Brain microvascular endothelial cell (primary cell): ENCODE measurements around the gene NAA50.

ENCODE experiments used
- DNase-seq: peaks from one replicate; pipeline ENCODE4 v3.0.0-alpha.2; 2020
- H3K27ac ChIP-seq: fragments of 250-450 bp; sonication (Bioruptor Pico); 2 replicates; pipeline ENCODE4 v1.5.1; 2020; ENCODE audit warnings: mild to moderate bottlenecking, moderate library complexity
- H3K27me3 ChIP-seq: fragments of 250-450 bp; sonication (Bioruptor Pico); replicated peaks from 2 replicates; pipeline ENCODE4 v1.5.1; 2020; ENCODE audit warnings: mild to moderate bottlenecking
- H3K36me3 ChIP-seq: fragments of 250-450 bp; sonication (Bioruptor Pico); replicated peaks from 2 replicates; pipeline ENCODE4 v1.5.1; 2020; ENCODE audit warnings: mild to moderate bottlenecking
- H3K4me3 ChIP-seq: 2 replicates; pipeline ENCODE4 v1.5.1; 2011; ENCODE audit warnings: low read depth, mild to moderate bottlenecking, control low read depth, low read length, moderate library complexity
- in situ Hi-C: cut with HindIII; loops from 2 replicates; pipeline ENCODE4 v1.10.0; 2017; ENCODE audit warnings: low sequenced_read_pairs, low pct_ligation_motif_present
- TF ChIP-seq, protein P1 (sequence below): IDR thresholded peaks from 2 replicates; pipeline ENCODE4 v1.5.1; 2011; ENCODE audit warnings: low read depth, mild to moderate bottlenecking, moderate library complexity, low read length, control low read depth, inconsistent platforms; ENCODE audit errors: missing control alignments

Gene NAA50

DNA sequence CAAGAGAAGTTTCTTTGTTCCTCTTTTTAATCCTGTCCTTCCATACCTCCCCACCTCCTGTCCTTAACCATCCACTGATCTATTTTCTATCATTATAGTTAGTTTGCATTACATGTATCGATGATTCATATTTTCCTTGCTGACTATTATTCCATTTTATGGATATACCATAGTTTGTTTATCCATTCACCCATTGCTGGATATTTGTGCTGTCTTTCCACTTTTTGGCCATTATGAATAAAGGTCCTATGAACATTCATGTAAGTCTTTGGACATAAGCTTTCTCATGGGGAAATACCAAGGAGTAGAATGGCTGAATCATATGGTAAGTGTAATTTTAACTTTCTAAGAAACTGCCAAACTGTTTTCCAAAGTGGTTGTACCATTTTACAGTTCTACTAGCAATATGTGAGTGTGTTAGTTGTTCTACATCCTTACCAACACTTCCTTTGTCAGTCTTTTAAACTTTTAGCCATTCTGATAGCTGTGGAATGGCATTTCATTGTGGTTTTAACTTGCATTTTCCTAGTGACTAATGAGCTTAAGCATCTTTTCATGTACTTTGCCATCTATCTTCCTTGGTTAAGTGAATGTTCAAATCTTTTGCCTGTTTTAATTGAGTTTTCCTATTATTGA lies 12.5 kb upstream of the NAA50 start:
- H3K27me3 ChIP-seq, result no peaks in the 10 kb centered on the region
- H3K36me3 ChIP-seq, result no peaks in the 10 kb centered on the region
- TF ChIP-seq, protein P1, sequence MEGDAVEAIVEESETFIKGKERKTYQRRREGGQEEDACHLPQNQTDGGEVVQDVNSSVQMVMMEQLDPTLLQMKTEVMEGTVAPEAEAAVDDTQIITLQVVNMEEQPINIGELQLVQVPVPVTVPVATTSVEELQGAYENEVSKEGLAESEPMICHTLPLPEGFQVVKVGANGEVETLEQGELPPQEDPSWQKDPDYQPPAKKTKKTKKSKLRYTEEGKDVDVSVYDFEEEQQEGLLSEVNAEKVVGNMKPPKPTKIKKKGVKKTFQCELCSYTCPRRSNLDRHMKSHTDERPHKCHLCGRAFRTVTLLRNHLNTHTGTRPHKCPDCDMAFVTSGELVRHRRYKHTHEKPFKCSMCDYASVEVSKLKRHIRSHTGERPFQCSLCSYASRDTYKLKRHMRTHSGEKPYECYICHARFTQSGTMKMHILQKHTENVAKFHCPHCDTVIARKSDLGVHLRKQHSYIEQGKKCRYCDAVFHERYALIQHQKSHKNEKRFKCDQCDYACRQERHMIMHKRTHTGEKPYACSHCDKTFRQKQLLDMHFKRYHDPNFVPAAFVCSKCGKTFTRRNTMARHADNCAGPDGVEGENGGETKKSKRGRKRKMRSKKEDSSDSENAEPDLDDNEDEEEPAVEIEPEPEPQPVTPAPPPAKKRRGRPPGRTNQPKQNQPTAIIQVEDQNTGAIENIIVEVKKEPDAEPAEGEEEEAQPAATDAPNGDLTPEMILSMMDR, result no peak
- DNase-seq, result peak; percentile 57
- no peak overlapping the region for H3K4me3 ChIP-seq
- in situ Hi-C loops, result no loop called here
- no peak overlapping the region for H3K27ac ChIP-seq

DNA sequence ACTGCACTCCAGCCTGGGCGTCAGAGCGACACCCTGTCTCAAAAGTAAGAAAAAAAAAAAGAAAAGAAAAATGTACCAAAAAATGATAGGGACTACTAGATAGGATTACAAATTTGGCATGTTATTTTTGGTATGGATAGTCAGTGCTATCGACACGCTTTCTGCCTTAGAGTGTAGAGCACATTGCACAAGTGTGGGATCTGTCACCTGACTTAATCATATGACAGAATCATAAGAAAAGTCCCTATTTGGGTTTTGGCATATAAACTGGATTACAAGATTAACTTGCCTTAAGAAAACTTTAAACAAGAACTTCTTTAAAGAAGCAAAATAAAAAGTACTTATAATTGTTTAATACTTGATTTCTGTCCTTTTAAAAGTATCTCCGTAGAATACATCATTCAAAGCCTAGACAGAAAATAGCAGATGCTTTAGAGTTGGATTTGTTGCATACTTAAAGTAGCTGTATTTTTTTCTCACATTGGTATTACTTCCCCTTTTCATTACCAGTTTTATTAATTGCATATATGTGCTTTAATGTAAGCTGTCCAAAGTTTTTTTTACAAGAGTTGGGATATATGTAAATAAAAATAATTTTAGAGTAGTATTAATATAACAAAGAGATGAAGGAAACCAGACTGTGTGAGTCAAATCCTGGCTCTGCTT lies 8.6 kb upstream of the NAA50 start:
- no peak for DNase-seq
- Histone ChIP-seq H3K36me3 (no peaks in the 10 kb centered on the region), H3K4me3 (no peak overlapping the region), H3K27me3 (no peaks in the 10 kb centered on the region), H3K27ac (no peak overlapping the region)
- in situ Hi-C loops, result no loop called here
- TF ChIP-seq, protein P1, result no peak

DNA sequence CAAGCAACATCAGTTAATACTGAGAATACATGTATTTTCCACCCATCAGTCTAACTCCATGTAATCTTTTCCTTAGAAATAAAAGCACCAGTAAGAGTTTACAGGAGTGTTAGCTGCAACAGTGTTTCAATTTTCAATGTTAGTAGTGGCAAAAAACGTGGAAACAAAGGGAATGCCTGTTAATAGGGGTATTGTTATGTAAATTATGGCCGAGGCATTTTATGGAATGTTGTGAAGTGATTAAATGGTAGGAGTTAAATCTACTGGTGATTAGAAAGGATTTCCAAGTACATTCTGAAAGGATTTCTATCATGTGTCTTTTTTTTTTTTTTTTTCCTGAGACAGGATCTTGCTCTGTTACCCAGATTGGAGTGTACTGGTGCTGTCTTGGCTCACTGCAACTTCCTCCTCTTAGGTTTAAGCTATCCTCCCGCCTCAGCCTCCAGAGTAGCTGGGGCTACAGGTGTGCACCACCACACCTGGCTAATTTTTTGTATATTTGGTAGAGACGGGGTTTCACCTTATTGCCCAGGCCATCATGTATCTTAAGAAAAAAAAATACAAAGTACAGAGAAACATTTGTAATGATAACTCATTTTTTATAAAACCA lies 7.4 kb upstream of the NAA50 start:
- no peak for DNase-seq
- TF ChIP-seq, protein P1, result no peak
- in situ Hi-C loops, result no loop called here
- no peaks in the 10 kb centered on the region for H3K36me3 ChIP-seq
- no peak overlapping the region for H3K27ac ChIP-seq
- H3K4me3 ChIP-seq, result no peak overlapping the region
- no peaks in the 10 kb centered on the region for H3K27me3 ChIP-seq

DNA sequence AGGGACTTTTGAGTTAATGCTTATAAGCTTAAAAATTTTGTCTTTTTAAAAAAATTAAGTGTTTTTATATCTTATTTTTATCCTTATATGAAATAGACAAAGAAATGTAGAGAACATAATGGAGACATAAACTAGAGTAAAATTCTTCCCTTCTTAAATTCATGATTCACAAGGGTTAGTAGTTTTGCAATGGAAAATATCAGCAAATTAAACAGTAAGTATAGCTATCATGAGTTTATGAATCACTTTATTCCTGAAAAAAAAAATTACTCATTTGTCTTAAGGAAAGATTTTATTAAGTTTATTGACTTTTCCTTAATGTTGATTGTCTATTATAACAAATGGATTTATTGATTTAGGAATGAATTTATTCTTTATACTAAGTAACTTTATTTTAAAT lies 5.1 kb upstream of the NAA50 start:
- TF ChIP-seq, protein P1, result no peak
- no peak for DNase-seq
- H3K4me3 ChIP-seq, result no peak overlapping the region
- H3K27ac ChIP-seq, result no peak overlapping the region
- no peaks in the 10 kb centered on the region for H3K36me3 ChIP-seq
- H3K27me3 ChIP-seq, result no peaks in the 10 kb centered on the region
- in situ Hi-C loops, result no loop called here

DNA sequence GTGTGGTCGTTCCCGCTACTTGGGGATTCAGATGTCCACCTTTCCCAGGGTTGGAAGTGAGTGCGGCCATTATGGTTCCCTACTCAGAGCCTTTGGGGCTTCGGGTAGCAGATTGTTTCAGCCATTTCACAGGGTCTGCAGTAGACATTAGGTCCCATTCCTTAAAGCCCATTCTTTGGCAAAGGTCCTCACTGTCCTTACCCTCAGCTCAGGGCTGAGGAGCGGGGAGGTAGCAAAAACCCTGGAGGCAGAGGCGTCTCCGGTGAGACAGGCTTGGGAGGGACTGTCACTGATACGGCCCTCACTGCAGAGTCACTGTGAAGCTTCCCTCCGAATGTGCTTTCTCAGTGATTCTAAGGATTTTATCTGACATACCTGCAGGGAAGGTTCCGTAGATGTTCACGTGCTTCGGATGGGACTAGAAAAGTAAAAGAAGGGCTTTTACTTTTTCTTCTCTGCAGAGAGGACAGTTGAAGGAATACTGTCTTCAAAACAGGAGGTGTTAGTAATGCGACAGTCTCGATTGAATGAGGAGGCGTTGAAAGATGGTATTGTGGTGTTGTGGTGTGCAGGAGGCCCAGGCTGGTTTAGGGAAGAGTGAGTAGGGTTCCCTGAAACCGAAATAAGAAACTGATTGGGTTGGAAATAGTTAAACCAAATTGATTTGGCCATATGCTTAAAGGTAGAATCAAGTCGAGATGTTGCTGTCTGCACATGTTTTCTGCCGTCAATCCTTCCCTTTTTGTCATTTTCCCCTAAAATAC lies 1.4 kb upstream of the NAA50 start:
- in situ Hi-C loops, result no loop called here
- no peaks in the 10 kb centered on the region for H3K36me3 ChIP-seq
- no peak for DNase-seq
- H3K27me3 ChIP-seq, result no peaks in the 10 kb centered on the region
- H3K27ac ChIP-seq, result peak overlapping the region; percentile 97
- TF ChIP-seq, protein P1, result no peak
- peak overlapping the region; percentile 94 for H3K4me3 ChIP-seq
